HL-60 (cell line): ENCODE measurements around the gene ITGAD.
A peak's percentile ranks its signal among the peaks of the same experiment; 100 is the strongest.

Experiments
- DNase-seq, 2 experiments: peaks; one replicate each; pipeline ENCODE4 v3.0.0-alpha.2; 2010 to 2020; ENCODE audit warnings: low read depth in 1 of 2, low spot score in 1 of 2
- H3K27ac ChIP-seq: fragments of 250-450 bp; sonication (Bioruptor Pico); replicated peaks from 2 replicates; pipeline ENCODE4 v1.5.1; 2020; ENCODE audit warnings: mild to moderate bottlenecking, moderate library complexity
- H3K27me3 ChIP-seq: fragments of 250-450 bp; sonication (Bioruptor Pico); 2 replicates; pipeline ENCODE4 v1.5.1; 2021; ENCODE audit warnings: mild to moderate bottlenecking, moderate library complexity; ENCODE audit not compliant: insufficient read depth, poor library complexity, severe bottlenecking
- H3K4me3 ChIP-seq: replicated peaks from 2 replicates; pipeline ENCODE4 v1.5.1; 2011; ENCODE audit warnings: mild to moderate bottlenecking, control low read depth, low read length; ENCODE audit not compliant: insufficient read depth
- GABPA ChIP-seq: IDR thresholded peaks from 2 replicates; pipeline ENCODE4 v1.6.1; 2012; ENCODE audit warnings: low read depth
- POLR2AphosphoS5 ChIP-seq: IDR thresholded peaks from 2 replicates; pipeline ENCODE4 v1.6.1; 2012; ENCODE audit warnings: low read depth
- SPI1 ChIP-seq: IDR thresholded peaks from 2 replicates; pipeline ENCODE4 v1.6.1; 2012; ENCODE audit warnings: low read depth, mild to moderate bottlenecking, borderline replicate concordance
- TF ChIP-seq, protein P1 (sequence below): IDR thresholded peaks from 2 replicates; pipeline ENCODE4 v1.6.1; 2012; ENCODE audit warnings: low read depth; ENCODE audit not compliant: insufficient replicate concordance
- TF ChIP-seq, protein P2 (sequence below): IDR thresholded peaks from one replicate; pipeline ENCODE4 v1.5.1; 2011; ENCODE audit warnings: low read length, control low read depth, inconsistent platforms; ENCODE audit not compliant: insufficient read depth

ITGAD gene

DNA sequence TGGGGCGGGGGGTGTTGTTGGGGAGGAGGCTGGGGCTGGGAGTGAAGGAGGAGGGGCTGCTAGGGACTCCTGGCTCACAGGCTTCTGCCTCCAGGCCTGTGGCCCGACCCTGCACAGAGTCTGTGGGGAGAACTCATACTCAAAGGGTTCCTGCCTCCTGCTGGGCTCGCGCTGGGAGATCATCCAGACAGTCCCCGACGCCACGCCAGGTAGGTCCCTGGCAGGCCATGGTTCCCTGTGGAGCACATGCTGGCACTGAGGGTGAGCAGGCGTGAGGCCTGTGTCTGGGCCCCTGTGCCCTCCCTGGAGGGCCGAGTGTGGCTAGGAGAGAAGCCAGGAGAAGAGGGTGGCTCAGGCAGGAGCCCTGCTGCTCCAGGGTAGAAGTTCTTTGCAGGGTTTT, 4.6 kb downstream of the ITGAD start:
- Histone ChIP-seq H3K27me3 (no peaks in the 10 kb centered on the region), H3K4me3 (no peak overlapping the region), H3K27ac (no peak overlapping the region)
- no peak for DNase-seq
- TF ChIP-seq, protein P1, sequence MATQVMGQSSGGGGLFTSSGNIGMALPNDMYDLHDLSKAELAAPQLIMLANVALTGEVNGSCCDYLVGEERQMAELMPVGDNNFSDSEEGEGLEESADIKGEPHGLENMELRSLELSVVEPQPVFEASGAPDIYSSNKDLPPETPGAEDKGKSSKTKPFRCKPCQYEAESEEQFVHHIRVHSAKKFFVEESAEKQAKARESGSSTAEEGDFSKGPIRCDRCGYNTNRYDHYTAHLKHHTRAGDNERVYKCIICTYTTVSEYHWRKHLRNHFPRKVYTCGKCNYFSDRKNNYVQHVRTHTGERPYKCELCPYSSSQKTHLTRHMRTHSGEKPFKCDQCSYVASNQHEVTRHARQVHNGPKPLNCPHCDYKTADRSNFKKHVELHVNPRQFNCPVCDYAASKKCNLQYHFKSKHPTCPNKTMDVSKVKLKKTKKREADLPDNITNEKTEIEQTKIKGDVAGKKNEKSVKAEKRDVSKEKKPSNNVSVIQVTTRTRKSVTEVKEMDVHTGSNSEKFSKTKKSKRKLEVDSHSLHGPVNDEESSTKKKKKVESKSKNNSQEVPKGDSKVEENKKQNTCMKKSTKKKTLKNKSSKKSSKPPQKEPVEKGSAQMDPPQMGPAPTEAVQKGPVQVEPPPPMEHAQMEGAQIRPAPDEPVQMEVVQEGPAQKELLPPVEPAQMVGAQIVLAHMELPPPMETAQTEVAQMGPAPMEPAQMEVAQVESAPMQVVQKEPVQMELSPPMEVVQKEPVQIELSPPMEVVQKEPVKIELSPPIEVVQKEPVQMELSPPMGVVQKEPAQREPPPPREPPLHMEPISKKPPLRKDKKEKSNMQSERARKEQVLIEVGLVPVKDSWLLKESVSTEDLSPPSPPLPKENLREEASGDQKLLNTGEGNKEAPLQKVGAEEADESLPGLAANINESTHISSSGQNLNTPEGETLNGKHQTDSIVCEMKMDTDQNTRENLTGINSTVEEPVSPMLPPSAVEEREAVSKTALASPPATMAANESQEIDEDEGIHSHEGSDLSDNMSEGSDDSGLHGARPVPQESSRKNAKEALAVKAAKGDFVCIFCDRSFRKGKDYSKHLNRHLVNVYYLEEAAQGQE: no peak
- no peak for TF ChIP-seq SPI1
- TF ChIP-seq, protein P2, sequence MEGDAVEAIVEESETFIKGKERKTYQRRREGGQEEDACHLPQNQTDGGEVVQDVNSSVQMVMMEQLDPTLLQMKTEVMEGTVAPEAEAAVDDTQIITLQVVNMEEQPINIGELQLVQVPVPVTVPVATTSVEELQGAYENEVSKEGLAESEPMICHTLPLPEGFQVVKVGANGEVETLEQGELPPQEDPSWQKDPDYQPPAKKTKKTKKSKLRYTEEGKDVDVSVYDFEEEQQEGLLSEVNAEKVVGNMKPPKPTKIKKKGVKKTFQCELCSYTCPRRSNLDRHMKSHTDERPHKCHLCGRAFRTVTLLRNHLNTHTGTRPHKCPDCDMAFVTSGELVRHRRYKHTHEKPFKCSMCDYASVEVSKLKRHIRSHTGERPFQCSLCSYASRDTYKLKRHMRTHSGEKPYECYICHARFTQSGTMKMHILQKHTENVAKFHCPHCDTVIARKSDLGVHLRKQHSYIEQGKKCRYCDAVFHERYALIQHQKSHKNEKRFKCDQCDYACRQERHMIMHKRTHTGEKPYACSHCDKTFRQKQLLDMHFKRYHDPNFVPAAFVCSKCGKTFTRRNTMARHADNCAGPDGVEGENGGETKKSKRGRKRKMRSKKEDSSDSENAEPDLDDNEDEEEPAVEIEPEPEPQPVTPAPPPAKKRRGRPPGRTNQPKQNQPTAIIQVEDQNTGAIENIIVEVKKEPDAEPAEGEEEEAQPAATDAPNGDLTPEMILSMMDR: no peak
- TF ChIP-seq POLR2AphosphoS5: no peak
- no peak for TF ChIP-seq GABPA

DNA sequence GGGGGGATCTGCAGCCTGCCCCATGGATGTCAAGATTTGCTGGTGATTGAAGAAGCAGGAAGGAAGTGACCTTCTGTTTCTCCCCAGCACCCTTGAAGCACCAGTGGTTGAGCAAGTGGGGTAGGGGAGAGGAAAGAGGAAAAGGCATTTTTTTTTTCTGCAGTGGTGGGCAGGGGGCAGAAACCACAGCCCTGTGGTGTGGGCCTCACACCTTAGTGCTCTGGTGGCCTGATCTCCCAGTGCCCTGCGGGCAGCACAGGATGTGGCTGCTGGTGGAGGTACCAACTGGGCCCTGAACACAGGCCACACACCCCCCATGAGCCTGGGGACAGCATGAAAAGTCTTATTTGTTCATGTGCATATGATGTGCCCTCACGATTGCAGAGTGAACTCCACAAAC, 7.1 kb downstream of the ITGAD start:
- TF ChIP-seq POLR2AphosphoS5: peak; percentile 76
- peak; percentile 78; the same call in 1 of the 2 replicates for TF ChIP-seq SPI1
- TF ChIP-seq, protein P2: no peak
- TF ChIP-seq GABPA: peak; percentile 48; the same call in 1 of the 2 replicates
- peak; percentile 27 to 88 for DNase-seq
- peak overlapping the region; percentile 32; the same call in 1 of the 2 replicates for H3K27ac ChIP-seq
- no peak overlapping the region for H3K4me3 ChIP-seq
- H3K27me3 ChIP-seq: no peaks in the 10 kb centered on the region

DNA sequence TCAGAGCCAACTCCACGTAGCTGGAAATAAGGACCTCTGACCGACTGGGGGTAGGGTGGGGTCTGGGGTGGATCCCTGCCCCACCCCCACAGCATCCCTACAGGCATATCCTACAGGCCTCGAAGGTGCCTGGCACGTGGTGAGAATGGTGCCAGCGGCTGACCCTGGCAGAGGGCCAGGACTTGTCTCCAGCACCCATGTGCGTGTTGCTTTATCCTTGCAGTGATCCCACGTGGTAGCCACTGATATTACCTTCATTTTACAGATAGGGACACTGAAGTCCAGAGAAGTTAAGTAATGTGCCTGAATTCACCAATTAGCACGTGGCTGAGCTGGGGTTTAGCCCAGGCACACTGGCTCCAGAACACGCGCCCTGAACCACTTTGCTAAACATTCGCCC, 8.3 kb downstream of the ITGAD start:
- H3K4me3 ChIP-seq: no peak overlapping the region
- no peaks in the 10 kb centered on the region for H3K27me3 ChIP-seq
- TF ChIP-seq GABPA (no peak), POLR2AphosphoS5 (no peak), SPI1 (no peak)
- TF ChIP-seq, protein P1: no peak
- TF ChIP-seq, protein P2: no peak
- H3K27ac ChIP-seq: no peak overlapping the region
- DNase-seq: no peak

DNA sequence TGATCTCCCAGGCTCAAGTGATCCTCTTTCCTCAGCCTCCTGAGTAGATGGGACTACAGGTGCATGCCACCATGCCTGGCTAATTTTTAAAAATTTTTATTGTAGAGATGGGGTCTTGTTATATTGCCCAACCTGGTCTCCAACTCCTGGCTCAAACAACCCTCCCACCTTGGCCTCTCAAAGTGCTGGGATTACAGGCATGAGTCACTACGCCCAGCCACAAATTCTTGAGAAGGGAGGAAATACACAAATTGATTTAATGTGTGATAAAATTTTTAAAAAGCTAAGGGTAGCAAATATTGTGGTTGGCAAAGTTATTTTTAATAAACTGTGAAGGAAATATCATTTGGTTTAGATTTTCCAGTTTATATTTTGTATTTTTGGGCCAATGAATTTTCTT, 9.6 kb downstream of the ITGAD start:
- Histone ChIP-seq H3K27ac (no peak overlapping the region), H3K27me3 (no peaks in the 10 kb centered on the region), H3K4me3 (no peak overlapping the region)
- TF ChIP-seq POLR2AphosphoS5 (no peak), GABPA (no peak), SPI1 (no peak)
- TF ChIP-seq, protein P2: no peak
- TF ChIP-seq, protein P1: no peak
- no peak for DNase-seq
